HG03571 (cell line): ENCODE measurements around the gene FBN2.

ENCODE experiments used
- ATAC-seq: cut with Tn5 transposase; IDR thresholded peaks from one replicate; pipeline ENCODE4 v1.9.1; 2021; ENCODE audit not compliant: unreplicated experiment

FBN2 gene

GRCh38 chr5:128538000-128538249 is at the start of gene FBN2:
Gene FBN2 (minus strand): TSS chr5:128538245. CDS start chr5:128537603, 642 bp downstream.
- no peak for ATAC-seq

- no peak for ATAC-seq
Measured at GRCh38 chr5:128587275-128587674, 49.2 kb upstream of the FBN2 start.

- no peak for ATAC-seq
Measured at GRCh38 chr5:128586848-128587247, 48.8 kb upstream of the FBN2 start.

- no peak for ATAC-seq
Measured at GRCh38 chr5:128579639-128580038, 41.6 kb upstream of the FBN2 start.

- no peak for ATAC-seq
Measured at GRCh38 chr5:128579093-128579492, 41.0 kb upstream of the FBN2 start.

GRCh38 chr5:128574041-128574440 is 36.0 kb upstream of the FBN2 start:
- ATAC-seq: no peak

- ATAC-seq: no peak
Measured at GRCh38 chr5:128572930-128573319, 34.9 kb upstream of the FBN2 start.

GRCh38 chr5:128572051-128572929 is 34.2 kb upstream of the FBN2 start:
- no peak for ATAC-seq

GRCh38 chr5:128566178-128566577 is 28.1 kb upstream of the FBN2 start:
- no peak for ATAC-seq

- no peak for ATAC-seq
Measured at GRCh38 chr5:128559300-128560297, 21.6 kb upstream of the FBN2 start.

- ATAC-seq: no peak
Measured at GRCh38 chr5:128553747-128554146, 15.7 kb upstream of the FBN2 start.

GRCh38 chr5:128551476-128551875 is 13.4 kb upstream of the FBN2 start:
- ATAC-seq: no peak

GRCh38 chr5:128549496-128549895 is 11.5 kb upstream of the FBN2 start:
- ATAC-seq: no peak

- no peak for ATAC-seq
Measured at GRCh38 chr5:128546658-128547281, 8.7 kb upstream of the FBN2 start.

GRCh38 chr5:128541385-128541784 is 3.3 kb upstream of the FBN2 start:
- ATAC-seq: no peak

- ATAC-seq: no peak
Measured at GRCh38 chr5:128539038-128539429, 989 bp upstream of the FBN2 start.

GRCh38 chr5:128538250-128539037 is 399 bp upstream of the FBN2 start:
- ATAC-seq: no peak

- ATAC-seq: no peak
Measured at GRCh38 chr5:128537221-128537999, 635 bp downstream of the FBN2 start.

- ATAC-seq: no peak
Measured at GRCh38 chr5:128536254-128537220, 1.5 kb downstream of the FBN2 start.
